ENCODE results near the gene LRP1B. TPM values are rescaled to one million over a fixed set of nuclear protein-coding genes. Genes with fewer than 3 reads are reported as not detected.

LRP1B gene
- total and polyA plus RNA-seq, 7 experiments from 2014 or later = 0.10 TPM; not detected in 6

GRCh38 chr2:141610564-141611175 is 520.1 kb downstream of the LRP1B start:
- Mint-ChIP-seq H3K27ac (no peak overlapping the region), H3K4me3 (no peak overlapping the region), H3K9me3 (peaks cover 0 to 11% (median 0%) of the 10 kb centered on the region in 11 donors), H3K36me3 (no peaks in the 10 kb centered on the region), H3K27me3 (no peaks in the 10 kb centered on the region), H3K4me1 (peaks cover 0 to 2% (median 0%) of the 10 kb centered on the region in 7 donors)
- no peaks in the 10 kb centered on the region for H3K36me3 ChIP-seq (ENCODE audit: control insufficient read depth in 2 of 3, insufficient read depth in 3 of 3, low read length in 3 of 3)
- no peak overlapping the region for H3K27ac ChIP-seq (ENCODE audit: low read depth, low read length)
- no peak for ATAC-seq
- DNase-seq = no peak
- no peaks in the 10 kb centered on the region for H3K4me1 ChIP-seq (ENCODE audit: control insufficient read depth in 2 of 2, insufficient read depth in 2 of 2, low read length in 2 of 2)
- intact Hi-C loops (cut with micrococcal nuclease) = no loop called here
- H3K27me3 ChIP-seq (ENCODE audit: control insufficient read depth in 2 of 2, insufficient read depth in 2 of 2, low read length in 2 of 2) = no peaks in the 10 kb centered on the region
- no peak overlapping the region for H3K4me3 ChIP-seq (ENCODE audit: low read length)
- CTCF ChIA-PET = no interaction called here
- POLR2A ChIA-PET = no interaction called here
- H3K9me3 ChIP-seq (ENCODE audit: control insufficient read depth in 2 of 3, low read length in 3 of 3) = peaks cover 0 to 4% (median 0%) of the 10 kb centered on the region in 3 experiments

DNA sequence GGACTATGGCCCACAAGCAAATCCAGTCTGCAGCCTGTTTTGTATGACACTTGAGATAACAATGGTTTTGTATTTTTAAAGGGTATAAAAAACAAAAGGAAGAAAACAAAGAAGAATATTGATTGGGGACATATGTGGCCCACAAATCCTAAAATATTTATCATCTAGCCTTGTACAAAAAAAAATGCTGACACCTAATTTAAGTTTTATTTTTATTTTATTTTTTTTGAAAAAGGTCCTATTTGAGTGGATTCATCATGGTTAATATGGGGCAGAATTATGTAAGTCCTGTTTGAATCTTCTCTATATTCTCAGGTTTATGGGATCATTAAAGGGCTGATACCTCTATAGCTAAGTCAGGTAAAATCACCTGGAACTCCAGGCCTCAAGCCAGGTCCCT is 525.7 kb downstream of the LRP1B start:
- Mint-ChIP-seq H3K36me3 (no peaks in the 10 kb centered on the region), H3K27ac (peak overlapping the region in 1 of 9 donors; percentile 14), H3K9me3 (peaks cover 0 to 5% (median 0%) of the 10 kb centered on the region in 11 donors), H3K4me1 (no peaks in the 10 kb centered on the region), H3K4me3 (no peak overlapping the region), H3K27me3 (no peaks in the 10 kb centered on the region)
- Histone ChIP-seq H3K36me3 (ENCODE audit: control insufficient read depth in 2 of 3, insufficient read depth in 3 of 3, low read length in 3 of 3) (no peaks in the 10 kb centered on the region), H3K27me3 (ENCODE audit: control insufficient read depth in 2 of 2, insufficient read depth in 2 of 2, low read length in 2 of 2) (no peaks in the 10 kb centered on the region), H3K27ac (ENCODE audit: low read depth, low read length) (no peak overlapping the region), H3K4me3 (ENCODE audit: low read length) (no peak overlapping the region), H3K4me1 (ENCODE audit: control insufficient read depth in 2 of 2, insufficient read depth in 2 of 2, low read length in 2 of 2) (no peaks in the 10 kb centered on the region), H3K9me3 (ENCODE audit: control insufficient read depth in 2 of 3, low read length in 3 of 3) (no peaks in the 10 kb centered on the region)
- POLR2A ChIA-PET = no interaction called here
- CTCF ChIA-PET = no interaction called here
- DNase-seq (no peak), ATAC-seq (no peak)
- intact Hi-C loops (cut with micrococcal nuclease) = no loop called here

DNA sequence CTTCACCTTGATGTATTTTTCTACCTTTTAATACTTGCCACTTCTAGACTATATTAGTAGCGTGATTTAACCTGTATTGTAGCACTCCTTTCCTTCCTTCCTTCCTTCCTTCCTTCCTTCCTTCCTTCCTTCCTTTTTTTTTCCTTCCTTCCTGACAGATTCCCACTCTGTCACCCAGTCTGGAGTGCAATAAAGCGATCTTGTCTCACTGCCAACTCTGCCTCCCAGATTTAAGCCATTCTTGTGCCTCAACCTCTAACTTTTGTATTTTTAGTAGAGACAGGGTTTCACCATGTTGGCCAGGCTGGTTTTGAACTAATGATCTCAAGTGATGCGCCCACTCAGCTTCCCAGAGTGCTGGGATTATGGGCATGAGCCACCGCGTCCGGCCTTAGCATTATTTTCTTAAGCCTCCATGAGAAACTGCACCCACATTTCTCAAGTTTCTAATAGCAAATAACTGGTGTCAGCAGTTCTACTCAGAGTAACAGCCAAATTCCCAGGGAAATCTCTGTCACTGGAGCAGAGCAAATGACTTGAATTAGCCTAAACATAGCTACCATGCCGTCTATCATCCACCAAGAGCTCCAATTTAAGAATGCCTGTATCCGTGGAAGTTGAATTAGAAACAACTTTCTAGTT is 529.2 kb downstream of the LRP1B start:
- ChIA-PET POLR2A (no interaction called here), CTCF (no interaction called here)
- Histone ChIP-seq H3K27me3 (ENCODE audit: control insufficient read depth in 2 of 2, insufficient read depth in 2 of 2, low read length in 2 of 2) (no peaks in the 10 kb centered on the region), H3K36me3 (ENCODE audit: control insufficient read depth in 2 of 3, insufficient read depth in 3 of 3, low read length in 3 of 3) (no peaks in the 10 kb centered on the region), H3K4me3 (ENCODE audit: low read length) (no peak overlapping the region), H3K27ac (ENCODE audit: low read depth, low read length) (no peak overlapping the region), H3K9me3 (ENCODE audit: control insufficient read depth in 2 of 3, low read length in 3 of 3) (no peaks in the 10 kb centered on the region), H3K4me1 (ENCODE audit: control insufficient read depth in 2 of 2, insufficient read depth in 2 of 2, low read length in 2 of 2) (no peaks in the 10 kb centered on the region)
- H3K27me3 Mint-ChIP-seq = no peaks in the 10 kb centered on the region
- no peak for ATAC-seq
- H3K27ac Mint-ChIP-seq = no peak overlapping the region
- intact Hi-C loops (cut with micrococcal nuclease) = no loop called here
- H3K36me3 Mint-ChIP-seq = no peaks in the 10 kb centered on the region
- H3K9me3 Mint-ChIP-seq = peaks cover 0 to 7% (median 4%) of the 10 kb centered on the region in 11 donors
- H3K4me1 Mint-ChIP-seq = no peaks in the 10 kb centered on the region
- DNase-seq = no peak
- H3K4me3 Mint-ChIP-seq = no peak overlapping the region

- Histone ChIP-seq H3K9me3 (ENCODE audit: control insufficient read depth in 2 of 3, low read length in 3 of 3) (no peaks in the 10 kb centered on the region), H3K27me3 (ENCODE audit: control insufficient read depth in 2 of 2, insufficient read depth in 2 of 2, low read length in 2 of 2) (no peaks in the 10 kb centered on the region), H3K36me3 (ENCODE audit: control insufficient read depth in 2 of 3, insufficient read depth in 3 of 3, low read length in 3 of 3) (no peaks in the 10 kb centered on the region), H3K27ac (ENCODE audit: low read depth, low read length) (no peak overlapping the region), H3K4me1 (ENCODE audit: control insufficient read depth in 2 of 2, insufficient read depth in 2 of 2, low read length in 2 of 2) (no peaks in the 10 kb centered on the region), H3K4me3 (ENCODE audit: low read length) (no peak overlapping the region)
- H3K27ac Mint-ChIP-seq = no peak overlapping the region
- no peak overlapping the region for H3K4me3 Mint-ChIP-seq
- no peaks in the 10 kb centered on the region for H3K36me3 Mint-ChIP-seq
- H3K9me3 Mint-ChIP-seq = peaks cover 0 to 7% (median 4%) of the 10 kb centered on the region in 11 donors
- ChIA-PET POLR2A (no interaction called here), CTCF (no interaction called here)
- ATAC-seq (no peak), DNase-seq (no peak)
- intact Hi-C loops (cut with micrococcal nuclease) = no loop called here
- H3K27me3 Mint-ChIP-seq = no peaks in the 10 kb centered on the region
- no peaks in the 10 kb centered on the region for H3K4me1 Mint-ChIP-seq
Observed at GRCh38 chr2:141599721-141600120, 531.1 kb downstream of the LRP1B start.

- Mint-ChIP-seq H3K36me3 (no peaks in the 10 kb centered on the region), H3K27ac (no peak overlapping the region), H3K4me3 (no peak overlapping the region), H3K9me3 (peaks cover 0 to 7% (median 4%) of the 10 kb centered on the region in 11 donors), H3K27me3 (no peaks in the 10 kb centered on the region), H3K4me1 (no peaks in the 10 kb centered on the region)
- ATAC-seq = no peak
- CTCF ChIA-PET = no interaction called here
- no peak overlapping the region for H3K4me3 ChIP-seq (ENCODE audit: low read length)
- no peak overlapping the region for H3K27ac ChIP-seq (ENCODE audit: low read depth, low read length)
- intact Hi-C loops (cut with micrococcal nuclease) = no loop called here
- H3K27me3 ChIP-seq (ENCODE audit: control insufficient read depth in 2 of 2, insufficient read depth in 2 of 2, low read length in 2 of 2) = no peaks in the 10 kb centered on the region
- no peaks in the 10 kb centered on the region for H3K4me1 ChIP-seq (ENCODE audit: control insufficient read depth in 2 of 2, insufficient read depth in 2 of 2, low read length in 2 of 2)
- no peak for DNase-seq
- POLR2A ChIA-PET = no interaction called here
- no peaks in the 10 kb centered on the region for H3K36me3 ChIP-seq (ENCODE audit: control insufficient read depth in 2 of 3, insufficient read depth in 3 of 3, low read length in 3 of 3)
- H3K9me3 ChIP-seq (ENCODE audit: control insufficient read depth in 2 of 3, low read length in 3 of 3) = no peaks in the 10 kb centered on the region
Observed at GRCh38 chr2:141598982-141599381, 531.8 kb downstream of the LRP1B start.

- Histone ChIP-seq H3K4me1 (ENCODE audit: control insufficient read depth in 2 of 2, insufficient read depth in 2 of 2, low read length in 2 of 2) (no peaks in the 10 kb centered on the region), H3K4me3 (ENCODE audit: low read length) (no peak overlapping the region), H3K9me3 (ENCODE audit: control insufficient read depth in 2 of 3, low read length in 3 of 3) (no peaks in the 10 kb centered on the region), H3K36me3 (ENCODE audit: control insufficient read depth in 2 of 3, insufficient read depth in 3 of 3, low read length in 3 of 3) (no peaks in the 10 kb centered on the region), H3K27me3 (ENCODE audit: control insufficient read depth in 2 of 2, insufficient read depth in 2 of 2, low read length in 2 of 2) (no peaks in the 10 kb centered on the region), H3K27ac (ENCODE audit: low read depth, low read length) (no peak overlapping the region)
- Mint-ChIP-seq H3K27ac (no peak overlapping the region), H3K9me3 (peaks cover 0 to 13% (median 5%) of the 10 kb centered on the region in 11 donors), H3K4me3 (no peak overlapping the region), H3K4me1 (no peaks in the 10 kb centered on the region), H3K36me3 (no peaks in the 10 kb centered on the region), H3K27me3 (no peaks in the 10 kb centered on the region)
- intact Hi-C loops (cut with micrococcal nuclease) = no loop called here
- POLR2A ChIA-PET = no interaction called here
- CTCF ChIA-PET = no interaction called here
- DNase-seq = no peak
- ATAC-seq = no peak
Observed at GRCh38 chr2:141595316-141595920, 535.4 kb downstream of the LRP1B start.

DNA sequence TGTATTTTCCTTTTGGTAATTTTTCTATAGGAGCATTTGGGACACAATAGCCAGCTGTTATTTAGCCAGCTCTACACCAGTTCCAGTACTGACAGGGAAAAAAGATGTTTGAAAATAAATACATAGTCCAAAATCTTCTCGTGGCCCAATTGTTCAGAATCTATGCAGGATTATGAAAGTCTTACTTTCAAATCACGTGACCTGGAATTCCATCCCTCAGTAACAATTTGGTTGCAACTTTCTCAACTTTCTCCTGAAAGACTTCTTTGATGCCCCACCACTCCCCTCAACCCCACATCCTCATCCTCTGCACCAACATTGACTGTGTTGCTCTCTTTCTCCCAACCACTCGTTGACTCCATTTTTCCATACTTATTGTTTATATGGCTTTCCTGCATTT is 539.0 kb downstream of the LRP1B start:
- Mint-ChIP-seq H3K9me3 (peaks cover 0 to 14% (median 4%) of the 10 kb centered on the region in 11 donors), H3K4me1 (no peaks in the 10 kb centered on the region), H3K27ac (no peak overlapping the region), H3K4me3 (no peak overlapping the region), H3K36me3 (no peaks in the 10 kb centered on the region), H3K27me3 (no peaks in the 10 kb centered on the region)
- Histone ChIP-seq H3K36me3 (ENCODE audit: control insufficient read depth in 2 of 3, insufficient read depth in 3 of 3, low read length in 3 of 3) (no peaks in the 10 kb centered on the region), H3K9me3 (ENCODE audit: control insufficient read depth in 2 of 3, low read length in 3 of 3) (no peaks in the 10 kb centered on the region), H3K4me3 (ENCODE audit: low read length) (no peak overlapping the region), H3K27me3 (ENCODE audit: control insufficient read depth in 2 of 2, insufficient read depth in 2 of 2, low read length in 2 of 2) (no peaks in the 10 kb centered on the region), H3K27ac (ENCODE audit: low read depth, low read length) (no peak overlapping the region), H3K4me1 (ENCODE audit: control insufficient read depth in 2 of 2, insufficient read depth in 2 of 2, low read length in 2 of 2) (no peaks in the 10 kb centered on the region)
- CTCF ChIA-PET = no interaction called here
- ATAC-seq (no peak), DNase-seq (no peak)
- POLR2A ChIA-PET = no interaction called here
- intact Hi-C loops (cut with micrococcal nuclease) = no loop called here

Measured in naive thymus-derived CD4-positive, alpha-beta T cell (primary cell).